ENCODE results near the gene OSM. TPM values are rescaled to one million over a fixed set of nuclear protein-coding genes. Genes with fewer than 3 reads are reported as not detected.
A peak's percentile ranks its signal among the peaks of the same experiment; 100 is the strongest.

The OSM gene
- total RNA-seq, 3 donors from 2014 or later, result 0.41 to 1.0 TPM; not detected in 1

DNA sequence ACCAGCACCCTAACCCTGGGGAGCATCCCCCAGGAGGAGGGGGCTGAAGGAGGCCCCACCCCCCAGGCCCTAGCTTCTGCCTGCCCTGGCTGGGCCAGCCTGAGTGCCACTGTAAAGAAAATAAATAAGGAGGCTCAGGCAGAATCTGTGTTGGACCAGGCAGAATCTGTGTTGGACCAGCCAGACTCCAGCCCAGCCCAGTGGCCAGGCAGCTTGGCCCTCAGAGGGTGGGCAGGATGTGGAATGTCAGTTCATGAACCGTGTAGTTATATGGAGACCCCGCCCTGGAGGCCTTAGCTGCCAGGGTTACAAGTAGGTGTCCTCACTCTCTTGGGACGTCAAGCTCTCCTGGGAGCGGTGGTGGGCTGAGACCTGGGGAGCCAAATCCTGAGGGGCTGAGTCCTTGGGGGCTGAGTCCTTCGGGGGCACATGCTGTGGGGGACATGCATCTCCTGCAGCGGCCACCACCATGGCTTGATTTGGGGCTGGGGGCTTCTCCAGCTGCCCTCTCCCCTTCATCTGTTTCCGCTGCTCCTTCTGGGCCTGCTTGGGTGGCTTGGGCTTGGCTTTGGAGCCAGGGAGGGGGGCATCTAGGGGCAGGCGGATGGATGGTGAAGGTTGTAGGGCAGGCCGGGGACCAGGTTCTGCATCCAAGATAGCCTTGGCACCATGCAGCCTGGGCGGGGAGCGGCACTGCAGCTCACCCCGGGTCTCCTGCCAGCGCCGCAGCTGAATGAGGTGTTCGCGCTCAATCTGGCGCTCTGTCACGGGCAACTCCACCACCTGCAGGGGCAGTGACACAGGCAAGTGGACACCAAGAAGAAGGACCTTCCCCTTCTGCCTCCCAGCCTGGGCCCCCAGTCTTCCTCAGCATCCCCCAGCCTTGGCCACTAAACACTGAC, 25.7 kb upstream of the OSM start:
- intact Hi-C loops (cut with DNase I, micrococcal nuclease), result no loop called here
- no peak for DNase-seq
- Histone ChIP-seq H3K4me1 (ENCODE audit: low read depth) (peaks cover 20% of the 10 kb centered on the region), H3K36me3 (ENCODE audit: low read depth) (peaks cover 5% of the 10 kb centered on the region), H3K9me3 (no peaks in the 10 kb centered on the region), H3K4me3 (no peak overlapping the region)
- TF ChIP-seq, protein P1, sequence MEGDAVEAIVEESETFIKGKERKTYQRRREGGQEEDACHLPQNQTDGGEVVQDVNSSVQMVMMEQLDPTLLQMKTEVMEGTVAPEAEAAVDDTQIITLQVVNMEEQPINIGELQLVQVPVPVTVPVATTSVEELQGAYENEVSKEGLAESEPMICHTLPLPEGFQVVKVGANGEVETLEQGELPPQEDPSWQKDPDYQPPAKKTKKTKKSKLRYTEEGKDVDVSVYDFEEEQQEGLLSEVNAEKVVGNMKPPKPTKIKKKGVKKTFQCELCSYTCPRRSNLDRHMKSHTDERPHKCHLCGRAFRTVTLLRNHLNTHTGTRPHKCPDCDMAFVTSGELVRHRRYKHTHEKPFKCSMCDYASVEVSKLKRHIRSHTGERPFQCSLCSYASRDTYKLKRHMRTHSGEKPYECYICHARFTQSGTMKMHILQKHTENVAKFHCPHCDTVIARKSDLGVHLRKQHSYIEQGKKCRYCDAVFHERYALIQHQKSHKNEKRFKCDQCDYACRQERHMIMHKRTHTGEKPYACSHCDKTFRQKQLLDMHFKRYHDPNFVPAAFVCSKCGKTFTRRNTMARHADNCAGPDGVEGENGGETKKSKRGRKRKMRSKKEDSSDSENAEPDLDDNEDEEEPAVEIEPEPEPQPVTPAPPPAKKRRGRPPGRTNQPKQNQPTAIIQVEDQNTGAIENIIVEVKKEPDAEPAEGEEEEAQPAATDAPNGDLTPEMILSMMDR (IDR thresholded peaks at IDR 0.05), result no peak
- ATAC-seq, result no peak

DNA sequence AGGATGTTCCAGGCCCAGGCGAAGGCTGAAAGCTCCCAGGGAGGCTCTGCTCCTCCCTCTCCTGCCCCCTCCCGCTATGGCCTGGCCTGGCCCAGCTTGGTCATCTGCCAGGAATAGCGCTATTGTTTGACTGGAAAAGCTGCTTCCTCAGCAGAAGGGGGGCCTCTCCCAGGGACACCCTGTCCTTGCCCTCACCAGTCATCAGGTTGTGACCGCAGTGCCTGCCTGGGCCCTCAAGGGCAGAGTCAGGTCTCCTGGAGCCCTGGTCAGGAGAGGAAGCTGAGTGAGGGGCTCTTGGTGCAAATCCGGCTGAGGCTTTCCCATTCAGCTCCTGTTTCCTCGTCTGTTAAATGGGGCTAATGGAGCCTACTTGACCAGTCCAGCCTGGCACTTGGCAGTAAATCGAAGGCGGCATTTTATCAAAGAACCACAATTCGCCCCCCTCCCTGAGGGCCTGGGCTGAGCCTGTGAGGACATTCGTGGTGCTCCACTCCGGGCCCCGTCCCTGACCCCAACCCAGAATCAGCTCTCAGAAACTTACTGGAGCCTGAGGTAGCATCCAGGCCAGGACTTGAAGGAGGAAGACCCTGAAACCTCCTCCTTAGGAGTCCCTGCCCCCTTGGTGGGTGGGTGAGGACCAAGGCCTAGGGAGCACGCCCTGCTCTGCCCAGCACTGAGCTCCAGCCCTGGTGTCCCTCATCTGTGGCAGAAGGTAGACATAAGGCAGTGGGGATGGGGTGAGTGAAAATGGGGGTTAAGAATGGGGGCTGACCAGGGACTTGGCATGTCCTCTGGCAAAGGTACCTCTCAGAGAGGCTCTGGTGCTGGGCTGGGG, 24.6 kb upstream of the OSM start:
- Histone ChIP-seq H3K36me3 (ENCODE audit: low read depth) (peaks cover 5% of the 10 kb centered on the region), H3K4me1 (ENCODE audit: low read depth) (peaks cover 20% of the 10 kb centered on the region), H3K4me3 (no peak overlapping the region), H3K9me3 (no peaks in the 10 kb centered on the region)
- TF ChIP-seq, protein P1 (IDR thresholded peaks at IDR 0.05), result no peak
- DNase-seq (peak in 2 of 3 donors; percentile 67 to 78), ATAC-seq (no peak)
- intact Hi-C loops (cut with DNase I, micrococcal nuclease), result no loop called here

DNA sequence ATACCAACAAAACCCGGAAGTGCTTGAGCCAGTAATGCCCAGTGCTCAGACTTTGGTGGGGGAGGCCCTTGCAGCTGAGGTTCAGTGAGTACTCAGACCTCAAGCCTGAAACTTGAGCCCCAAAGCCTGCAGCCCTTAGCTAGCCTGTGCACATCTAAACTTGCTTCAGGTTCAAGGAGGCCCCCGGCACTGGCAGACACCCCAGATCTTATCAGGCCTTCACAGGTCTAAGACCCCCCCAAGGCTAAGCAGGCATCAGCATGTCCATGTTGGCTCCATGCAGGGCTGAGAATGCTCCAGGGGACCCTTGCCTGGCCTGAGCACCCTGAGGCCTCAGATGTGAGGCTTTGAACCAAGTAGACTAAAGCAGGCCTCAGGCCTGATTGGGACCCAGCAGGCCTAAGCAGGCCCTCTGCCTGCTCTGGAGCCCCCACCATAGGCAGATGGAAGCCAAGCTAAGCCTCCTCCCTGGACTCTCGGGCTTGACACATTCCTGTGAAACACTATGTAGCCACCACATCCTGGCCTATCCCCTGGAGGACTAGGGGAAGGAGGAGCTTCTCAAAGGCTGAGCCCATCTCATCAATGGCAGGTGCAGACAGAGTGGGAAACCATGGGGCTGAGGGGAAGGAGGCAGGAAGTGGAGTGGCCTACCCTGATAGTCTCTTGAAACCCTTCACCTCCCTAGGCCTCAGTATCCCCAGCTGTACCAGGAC, 23.8 kb upstream of the OSM start:
- peaks cover 20% of the 10 kb centered on the region for H3K4me1 ChIP-seq (ENCODE audit: low read depth)
- DNase-seq (peak in 1 of 3 donors; percentile 58), ATAC-seq (no peak)
- intact Hi-C loops (cut with DNase I, micrococcal nuclease), result no loop called here
- TF ChIP-seq, protein P1 (IDR thresholded peaks at IDR 0.05), result no peak
- peaks cover 5% of the 10 kb centered on the region for H3K36me3 ChIP-seq (ENCODE audit: low read depth)
- no peaks in the 10 kb centered on the region for H3K9me3 ChIP-seq
- H3K4me3 ChIP-seq, result no peak overlapping the region

GRCh38 chr22:30289980-30290313, 23.3 kb upstream of the OSM start:
- Histone ChIP-seq H3K36me3 (ENCODE audit: low read depth) (peaks cover 5% of the 10 kb centered on the region), H3K9me3 (no peaks in the 10 kb centered on the region), H3K4me1 (ENCODE audit: low read depth) (peaks cover 20% of the 10 kb centered on the region), H3K4me3 (no peak overlapping the region)
- ATAC-seq, result peak; percentile 1
- intact Hi-C loops (cut with DNase I, micrococcal nuclease), result loop anchor here (5.0 to 10.0 kb wide), 2 partner anchors 55 to 183 kb away; no protein-coding TSS in a partner anchor
- TF ChIP-seq, protein P1 (IDR thresholded peaks at IDR 0.05), result no peak
- no peak for DNase-seq
